Coronary artery (tissue), 2 donors: Measurements from ENCODE around the gene TRPM1.

Experiments
- DNase-seq: peaks from one replicate; pipeline ENCODE4 v3.0.0-alpha.2; 2017; ENCODE audit warnings: low spot score
- H3K27ac ChIP-seq, 2 donors: fragments of 200-600 bp; sonication (generic); one replicate each; pipeline ENCODE4 v1.5.1; 2016 to 2019
- H3K4me3 ChIP-seq: fragments of 200-600 bp; sonication (generic); 2 replicates; pipeline ENCODE4 v1.5.1; 2016; ENCODE audit warnings: mild to moderate bottlenecking, moderate library complexity
- TF ChIP-seq, protein P1 (sequence below): fragments of 200-600 bp; sonication (generic); IDR thresholded peaks from one replicate; pipeline ENCODE4 v1.5.1; 2019; ENCODE audit warnings: antibody characterized with exemption

Gene TRPM1

DNA sequence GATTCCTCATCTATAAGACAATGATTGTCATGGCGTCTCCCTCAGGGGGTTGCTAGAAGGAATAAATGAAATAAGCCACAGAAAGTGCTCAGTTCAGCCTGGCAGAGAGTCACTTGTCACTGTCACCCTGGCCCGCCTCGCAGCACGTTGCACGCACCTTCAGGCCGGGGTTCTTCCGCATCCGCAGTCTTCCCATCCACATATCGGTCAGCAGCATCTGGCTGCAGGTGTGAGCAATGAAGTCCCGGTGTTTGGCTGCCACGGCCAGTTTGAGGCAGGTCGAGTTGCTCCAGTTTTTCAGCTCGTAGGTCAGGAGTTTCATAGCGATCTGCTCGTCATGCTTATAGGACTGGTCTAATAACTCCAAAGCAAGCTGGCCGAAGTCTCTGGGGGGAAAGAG, 61.6 kb downstream of the TRPM1 start:
- Histone ChIP-seq H3K4me3 (no peak overlapping the region), H3K27ac (no peak overlapping the region)
- no peak for DNase-seq
- TF ChIP-seq, protein P1, sequence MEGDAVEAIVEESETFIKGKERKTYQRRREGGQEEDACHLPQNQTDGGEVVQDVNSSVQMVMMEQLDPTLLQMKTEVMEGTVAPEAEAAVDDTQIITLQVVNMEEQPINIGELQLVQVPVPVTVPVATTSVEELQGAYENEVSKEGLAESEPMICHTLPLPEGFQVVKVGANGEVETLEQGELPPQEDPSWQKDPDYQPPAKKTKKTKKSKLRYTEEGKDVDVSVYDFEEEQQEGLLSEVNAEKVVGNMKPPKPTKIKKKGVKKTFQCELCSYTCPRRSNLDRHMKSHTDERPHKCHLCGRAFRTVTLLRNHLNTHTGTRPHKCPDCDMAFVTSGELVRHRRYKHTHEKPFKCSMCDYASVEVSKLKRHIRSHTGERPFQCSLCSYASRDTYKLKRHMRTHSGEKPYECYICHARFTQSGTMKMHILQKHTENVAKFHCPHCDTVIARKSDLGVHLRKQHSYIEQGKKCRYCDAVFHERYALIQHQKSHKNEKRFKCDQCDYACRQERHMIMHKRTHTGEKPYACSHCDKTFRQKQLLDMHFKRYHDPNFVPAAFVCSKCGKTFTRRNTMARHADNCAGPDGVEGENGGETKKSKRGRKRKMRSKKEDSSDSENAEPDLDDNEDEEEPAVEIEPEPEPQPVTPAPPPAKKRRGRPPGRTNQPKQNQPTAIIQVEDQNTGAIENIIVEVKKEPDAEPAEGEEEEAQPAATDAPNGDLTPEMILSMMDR = no peak

DNA sequence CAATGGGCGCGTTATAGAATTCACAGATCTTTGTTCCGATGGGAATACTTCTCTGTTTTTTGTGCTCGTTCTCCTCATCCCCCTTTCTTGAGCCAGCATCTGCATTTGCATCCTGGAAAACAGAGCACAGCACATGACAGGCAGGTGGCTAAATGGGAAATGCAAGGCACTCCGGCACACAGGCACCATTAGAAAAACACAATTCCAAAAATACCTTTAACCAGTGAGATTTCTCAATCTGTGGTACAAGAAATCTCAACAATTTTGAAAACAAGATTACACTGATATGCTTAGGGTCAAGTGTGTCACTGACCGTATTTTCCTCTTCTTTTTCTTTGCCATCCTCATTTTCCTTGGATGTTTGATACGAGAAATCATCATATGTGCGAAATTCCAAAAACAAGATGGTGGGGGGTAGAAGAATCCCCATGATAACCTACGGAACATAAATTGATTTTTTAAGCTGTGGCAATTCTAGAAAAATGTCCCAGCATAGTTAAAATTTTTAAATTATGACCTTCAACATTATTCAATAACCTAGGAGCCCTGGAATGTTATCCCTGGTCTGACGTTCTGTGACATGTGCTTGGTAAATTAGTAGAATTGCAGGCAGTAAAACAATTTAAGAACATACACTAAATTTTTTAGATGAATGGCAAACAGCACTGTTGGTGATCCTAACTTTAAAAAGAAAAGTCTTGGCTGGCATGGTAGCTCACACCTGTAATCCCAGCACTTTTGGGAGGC, 63.6 kb downstream of the TRPM1 start:
- TF ChIP-seq, protein P1 = no peak
- Histone ChIP-seq H3K27ac (no peak overlapping the region), H3K4me3 (no peak overlapping the region)
- DNase-seq = no peak

DNA sequence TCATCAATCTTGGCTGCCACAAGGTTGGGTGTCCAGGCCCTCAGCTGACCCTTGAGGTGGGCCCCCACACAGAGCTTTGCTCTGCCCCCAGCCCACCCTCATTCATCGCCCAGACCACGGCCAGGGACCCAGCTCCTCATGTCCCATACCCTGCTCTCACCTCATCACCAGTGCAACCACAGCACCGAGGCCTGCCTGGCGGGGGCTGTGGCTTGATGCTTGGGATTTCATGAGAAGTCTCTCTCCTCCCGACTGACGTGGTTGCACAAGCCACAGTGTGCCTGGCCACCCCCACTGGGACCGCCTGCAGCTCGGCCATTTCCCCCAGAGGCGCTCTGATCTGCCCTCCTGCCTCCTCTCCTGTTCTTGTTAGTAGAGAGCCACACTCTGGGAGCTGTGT, 64.7 kb downstream of the TRPM1 start:
- Histone ChIP-seq H3K4me3 (no peak overlapping the region), H3K27ac (no peak overlapping the region)
- DNase-seq = no peak
- TF ChIP-seq, protein P1 = no peak

DNA sequence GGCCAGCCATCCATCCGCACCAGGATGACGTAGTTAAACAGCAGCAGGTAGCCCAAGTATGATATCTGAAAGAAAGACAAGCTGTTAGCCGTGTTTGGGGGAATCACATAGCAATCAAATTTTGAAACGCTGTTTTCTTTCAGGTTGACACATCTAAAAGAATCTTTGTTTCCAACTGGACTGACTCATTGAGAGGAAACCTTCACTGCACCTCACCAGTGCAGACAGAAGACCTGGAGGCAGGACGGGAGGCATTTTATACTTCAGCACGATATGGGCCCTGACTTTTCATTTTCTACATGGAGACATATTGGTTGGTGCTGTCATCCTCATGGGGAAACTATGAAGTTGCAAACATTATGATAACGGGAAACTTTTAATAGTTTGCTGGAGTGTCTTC, 65.9 kb downstream of the TRPM1 start:
- Histone ChIP-seq H3K27ac (no peak overlapping the region), H3K4me3 (no peak overlapping the region)
- DNase-seq = no peak
- TF ChIP-seq, protein P1 = no peak

DNA sequence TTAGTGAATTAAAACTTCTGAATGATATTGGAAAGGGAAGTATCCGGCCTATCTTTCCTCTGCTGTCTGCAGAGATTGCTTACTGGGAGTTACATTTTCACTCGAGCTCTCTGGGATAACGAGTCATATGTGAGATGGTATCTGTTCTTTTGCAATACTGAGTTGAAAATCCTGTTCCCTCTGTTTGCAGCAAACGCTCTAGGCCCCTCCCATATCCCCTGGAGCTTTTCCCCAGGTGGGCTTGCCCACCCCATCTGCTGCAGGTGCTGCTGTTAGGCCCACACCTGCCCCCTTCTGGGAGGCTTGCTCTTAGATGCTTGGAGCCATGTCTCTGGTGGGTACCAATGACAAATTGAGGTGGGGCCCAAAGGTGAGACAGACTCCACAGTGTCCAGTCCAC, 67.4 kb downstream of the TRPM1 start:
- DNase-seq = no peak
- H3K27ac ChIP-seq = no peak overlapping the region
- TF ChIP-seq, protein P1 = no peak
- no peak overlapping the region for H3K4me3 ChIP-seq

DNA sequence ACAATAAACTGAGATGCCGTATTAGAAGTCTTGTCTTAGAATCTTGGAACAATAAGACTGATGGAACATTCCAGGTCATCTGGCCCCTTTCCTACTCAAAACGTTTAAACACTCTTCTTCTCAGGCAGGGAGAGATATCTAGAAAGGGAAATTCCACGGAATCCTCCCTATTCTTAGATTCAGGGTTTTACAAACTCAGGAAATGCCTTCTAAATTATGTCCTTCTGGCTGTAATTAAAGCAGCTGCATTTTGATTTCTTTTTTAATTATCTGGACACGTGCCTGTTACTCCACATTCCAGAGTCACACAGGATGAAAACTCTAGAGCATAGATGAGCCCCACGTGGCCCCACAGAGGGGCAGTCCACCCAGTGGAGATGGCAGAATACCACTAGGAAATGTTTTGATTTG, 68.6 kb downstream of the TRPM1 start:
- H3K27ac ChIP-seq = peak overlapping the region in 1 of 2 donors; percentile 4
- TF ChIP-seq, protein P1 = no peak
- DNase-seq = no peak

DNA sequence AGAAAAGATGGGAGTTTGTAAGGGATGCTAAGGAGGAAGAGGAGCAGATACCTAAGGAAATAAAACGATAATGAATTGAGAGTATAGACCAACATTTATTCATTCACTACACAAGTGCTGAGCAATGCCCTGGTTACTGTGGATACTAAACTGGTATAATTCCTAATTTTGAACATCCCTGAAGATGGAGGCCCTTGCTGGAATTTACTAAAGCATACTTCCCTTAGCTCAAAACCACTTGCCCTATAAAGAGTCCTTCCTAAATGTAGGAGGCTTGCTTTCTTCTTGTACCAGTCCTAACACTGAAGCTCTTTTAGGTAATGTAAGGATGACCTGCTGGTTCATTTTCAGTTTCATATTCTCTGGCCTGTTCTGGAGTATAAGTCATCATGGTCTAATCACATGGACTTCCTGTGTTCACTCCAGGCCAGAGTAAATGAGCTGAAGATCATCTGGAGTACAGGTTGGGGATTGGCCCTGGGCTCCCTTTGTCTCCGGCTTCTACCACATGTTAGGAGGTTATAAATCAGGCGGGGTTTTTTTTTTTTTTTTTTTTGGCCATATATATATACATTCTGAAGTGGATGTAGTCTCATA, 70.0 kb downstream of the TRPM1 start:
- TF ChIP-seq, protein P1 = no peak

More for the DNA sequence above, 68.6 kb downstream of the TRPM1 start:
- H3K4me3 ChIP-seq = no peak overlapping the region

More for the DNA sequence above, 70.0 kb downstream of the TRPM1 start:
- H3K4me3 ChIP-seq = no peak overlapping the region
- DNase-seq = no peak
- no peak overlapping the region for H3K27ac ChIP-seq
